AG04450 (cell line): ENCODE results near the gene TPD52L1. TPM values are rescaled to one million over a fixed set of nuclear protein-coding genes. Genes with fewer than 3 reads are reported as not detected.
A peak's percentile ranks its signal among the peaks of the same experiment; 100 is the strongest.

Source experiments
- CTCF ChIA-PET: fragments of 300-600, 350-600 bp; formaldehyde crosslinking; extraction: SDS; loops from one replicate; lab custom pipeline; 2022; ENCODE audit warnings: antibody characterized with exemption, inconsistent platforms; lab: Charles Lee
- POLR2A ChIA-PET: fragments of 350-600 bp; formaldehyde crosslinking; extraction: SDS; loops from one replicate; lab custom pipeline; 2021; ENCODE audit warnings: antibody characterized with exemption, inconsistent platforms; lab: Yijun Ruan, JAX
- DNase-seq: peaks from one replicate; pipeline ENCODE4 v3.0.0-alpha.2; 2011; ENCODE audit warnings: low read depth, low spot score
- H3K27ac ChIP-seq: one replicate; pipeline ENCODE4 v1.5.1; 2012; ENCODE audit warnings: low read depth, low read length, control low read depth
- H3K27me3 ChIP-seq: one replicate; pipeline ENCODE4 v1.6.0; 2012; ENCODE audit warnings: low read length; ENCODE audit not compliant: control insufficient read depth, insufficient read depth
- H3K4me3 ChIP-seq: 2 replicates; pipeline ENCODE4 v1.5.1; 2011; ENCODE audit warnings: mild to moderate bottlenecking, low read depth, low read length, control low read depth
- H3K9me3 ChIP-seq: 2 replicates; pipeline ENCODE4 v1.5.1; 2012; ENCODE audit warnings: low read length; ENCODE audit not compliant: control insufficient read depth, insufficient read depth
- polyA plus RNA-seq: library from polyadenylated mRNA; depleted of rRNA; stranded (reverse); fragments of >200 nt; gene quantifications from 2 replicates; pipeline ENCODE4 v1.2.3, GENCODE V29; 2011
- TF ChIP-seq, protein P1 (sequence below): IDR thresholded peaks from 2 replicates; pipeline ENCODE4 v1.5.1; 2011; ENCODE audit warnings: low read depth, low read length, control low read depth, inconsistent platforms

TPD52L1 gene
- polyA plus RNA-seq, 1 experiment = 11.1 TPM

DNA sequence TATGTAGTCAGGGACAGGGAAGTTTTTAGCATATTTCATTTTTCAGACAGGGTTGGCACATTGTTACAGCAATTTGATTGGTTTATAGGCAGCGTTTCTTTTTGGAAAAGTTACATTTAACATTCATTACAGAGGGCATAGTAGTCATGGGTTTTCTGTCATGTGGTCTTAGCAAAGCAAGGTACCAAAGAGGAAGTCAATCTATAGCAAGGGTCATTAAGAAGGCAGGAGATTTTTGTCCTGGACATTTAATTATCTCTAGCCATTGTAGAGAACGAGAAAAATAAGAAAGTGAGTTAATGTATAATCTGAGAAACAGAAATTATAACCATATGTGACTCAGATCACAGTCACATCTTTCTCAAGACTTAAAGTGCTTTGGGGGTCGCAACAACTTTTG, 47.4 kb downstream of the TPD52L1 start:
- Histone ChIP-seq H3K27ac (no peak overlapping the region), H3K27me3 (no peaks in the 10 kb centered on the region), H3K9me3 (no peaks in the 10 kb centered on the region), H3K4me3 (no peak overlapping the region)
- TF ChIP-seq, protein P1, sequence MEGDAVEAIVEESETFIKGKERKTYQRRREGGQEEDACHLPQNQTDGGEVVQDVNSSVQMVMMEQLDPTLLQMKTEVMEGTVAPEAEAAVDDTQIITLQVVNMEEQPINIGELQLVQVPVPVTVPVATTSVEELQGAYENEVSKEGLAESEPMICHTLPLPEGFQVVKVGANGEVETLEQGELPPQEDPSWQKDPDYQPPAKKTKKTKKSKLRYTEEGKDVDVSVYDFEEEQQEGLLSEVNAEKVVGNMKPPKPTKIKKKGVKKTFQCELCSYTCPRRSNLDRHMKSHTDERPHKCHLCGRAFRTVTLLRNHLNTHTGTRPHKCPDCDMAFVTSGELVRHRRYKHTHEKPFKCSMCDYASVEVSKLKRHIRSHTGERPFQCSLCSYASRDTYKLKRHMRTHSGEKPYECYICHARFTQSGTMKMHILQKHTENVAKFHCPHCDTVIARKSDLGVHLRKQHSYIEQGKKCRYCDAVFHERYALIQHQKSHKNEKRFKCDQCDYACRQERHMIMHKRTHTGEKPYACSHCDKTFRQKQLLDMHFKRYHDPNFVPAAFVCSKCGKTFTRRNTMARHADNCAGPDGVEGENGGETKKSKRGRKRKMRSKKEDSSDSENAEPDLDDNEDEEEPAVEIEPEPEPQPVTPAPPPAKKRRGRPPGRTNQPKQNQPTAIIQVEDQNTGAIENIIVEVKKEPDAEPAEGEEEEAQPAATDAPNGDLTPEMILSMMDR = no peak
- CTCF ChIA-PET = no interaction called here
- POLR2A ChIA-PET = no interaction called here
- DNase-seq = no peak

DNA sequence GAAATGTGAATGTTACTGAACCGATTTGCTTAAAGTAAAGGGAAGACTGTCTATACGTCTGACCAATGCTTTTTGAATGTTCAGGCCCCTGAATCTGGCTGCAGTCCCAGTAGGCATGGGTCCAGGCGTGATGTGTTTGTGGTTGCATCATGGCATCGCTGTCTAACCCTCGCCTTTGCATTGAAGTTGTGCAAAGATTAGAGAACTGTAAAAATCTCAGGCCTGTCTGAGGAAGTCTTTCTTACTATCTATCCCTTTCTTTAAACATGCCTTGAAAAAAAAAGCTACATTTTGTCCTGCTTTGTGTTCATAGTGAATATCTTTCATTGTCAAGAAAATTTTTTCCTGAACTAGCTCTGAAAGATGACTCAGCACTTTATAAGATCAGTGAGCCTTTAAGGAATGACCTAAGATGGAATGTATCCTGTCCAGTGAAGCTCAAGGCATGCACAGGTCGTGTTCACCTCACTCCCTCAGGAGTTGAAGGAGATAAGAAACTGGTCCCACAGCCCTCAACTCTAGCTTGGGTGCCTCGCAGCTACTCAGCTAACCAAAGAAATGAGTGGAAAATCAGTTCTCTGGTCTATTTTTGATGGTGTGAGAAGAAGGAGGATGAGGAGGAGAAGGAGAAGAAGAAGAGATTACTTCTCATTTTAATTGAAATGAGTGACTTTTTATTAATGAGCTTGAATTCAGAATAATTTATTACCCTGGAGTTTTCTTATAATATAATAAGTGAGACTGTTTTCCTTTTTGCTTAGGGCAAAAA, 48.6 kb downstream of the TPD52L1 start:
- H3K9me3 ChIP-seq = no peaks in the 10 kb centered on the region
- TF ChIP-seq, protein P1 = no peak
- peak; percentile 87 for DNase-seq
- peak overlapping the region; percentile 91 for H3K27ac ChIP-seq
- H3K4me3 ChIP-seq = no peak overlapping the region
- ChIA-PET POLR2A (interaction anchor here (0.7 to 1.4 kb wide), 4 partner anchors 9 to 573 kb away, joined by 3 to 7 read pairs (median 4); no protein-coding TSS in a partner anchor), CTCF (interaction anchor here (0.6 to 1.7 kb wide), 8 partner anchors 9 to 194 kb away, joined by 3 to 20 read pairs (median 3); partner anchors contain the start of gene TPD52L1)
- no peaks in the 10 kb centered on the region for H3K27me3 ChIP-seq

DNA sequence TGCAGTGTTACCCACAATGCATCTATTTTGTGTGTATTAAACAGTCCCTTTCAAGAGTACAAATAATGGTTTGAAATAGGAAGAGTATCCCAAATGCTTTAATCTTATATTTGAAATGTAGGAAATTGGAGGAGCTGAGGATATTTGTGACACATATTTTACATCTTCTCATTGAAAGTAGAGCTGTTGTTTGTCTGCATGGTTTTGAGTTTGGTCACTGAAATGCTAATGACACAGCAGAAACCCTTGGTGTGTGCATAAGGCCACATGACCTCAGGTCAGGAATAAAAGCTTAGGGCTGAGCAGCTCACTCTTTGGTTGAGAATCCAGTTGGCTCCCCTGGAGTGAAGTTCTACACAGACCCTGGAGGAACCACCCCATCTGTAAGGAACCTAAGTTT, 49.8 kb downstream of the TPD52L1 start:
- Histone ChIP-seq H3K9me3 (no peaks in the 10 kb centered on the region), H3K27ac (no peak overlapping the region), H3K27me3 (no peaks in the 10 kb centered on the region), H3K4me3 (no peak overlapping the region)
- DNase-seq = no peak
- ChIA-PET POLR2A (no interaction called here), CTCF (interaction anchor here (0.6 to 1.7 kb wide), 6 partner anchors 10 to 333 kb away, joined by 3 to 5 read pairs (median 4); partner anchors contain the start of gene TPD52L1)
- TF ChIP-seq, protein P1 = no peak

DNA sequence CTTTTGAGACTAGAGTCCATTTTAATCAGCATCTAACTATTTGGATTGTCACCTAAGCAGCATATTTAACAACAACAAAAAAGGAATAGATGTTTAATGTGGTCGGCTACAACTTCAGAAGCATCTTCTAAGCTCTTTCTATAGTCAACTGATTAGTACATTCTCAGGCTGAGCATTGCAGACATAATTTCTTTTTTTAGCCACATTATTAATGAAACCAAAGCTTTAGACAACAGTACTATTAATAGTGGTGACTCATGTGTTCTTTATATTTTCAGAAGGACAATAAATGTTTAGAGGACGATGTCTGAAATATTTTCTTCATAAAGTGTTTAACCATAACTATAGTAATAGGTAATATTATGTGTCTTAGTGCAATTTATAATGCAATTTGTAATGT, 52.4 kb downstream of the TPD52L1 start:
- TF ChIP-seq, protein P1 = no peak
- H3K4me3 ChIP-seq = no peak overlapping the region
- no peaks in the 10 kb centered on the region for H3K27me3 ChIP-seq
- no peak overlapping the region for H3K27ac ChIP-seq
- no peaks in the 10 kb centered on the region for H3K9me3 ChIP-seq
- DNase-seq = no peak
- POLR2A ChIA-PET = no interaction called here
- CTCF ChIA-PET = no interaction called here

DNA sequence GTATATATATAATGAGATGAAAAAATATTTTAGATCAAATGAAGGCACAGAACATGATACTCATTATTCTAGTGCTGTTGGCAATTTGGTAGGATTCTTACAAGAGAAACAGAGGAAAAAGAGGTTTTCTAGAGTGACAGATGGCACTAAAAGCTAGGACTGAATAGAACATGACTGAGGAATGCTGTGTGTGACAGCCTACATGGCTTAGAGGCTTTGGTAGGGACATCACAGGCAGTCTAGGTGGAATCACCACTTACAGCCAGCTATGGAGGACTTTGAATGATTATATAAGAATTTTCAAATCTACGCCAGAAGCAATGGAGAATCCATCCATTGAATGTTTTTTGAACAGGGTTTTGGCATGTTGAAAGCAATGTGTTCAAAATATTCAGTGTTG, 52.8 kb downstream of the TPD52L1 start:
- Histone ChIP-seq H3K4me3 (no peak overlapping the region), H3K27ac (no peak overlapping the region), H3K9me3 (no peaks in the 10 kb centered on the region), H3K27me3 (no peaks in the 10 kb centered on the region)
- POLR2A ChIA-PET = no interaction called here
- DNase-seq = no peak
- TF ChIP-seq, protein P1 = no peak
- CTCF ChIA-PET = no interaction called here
